Mucosa of descending colon (tissue), 3 donors: ENCODE results near the gene FBXL20. TPM values are rescaled to one million over a fixed set of nuclear protein-coding genes. Genes with fewer than 3 reads are reported as not detected.
"Not testable (repeated sequence)": the region's sequence is repeated elsewhere in the genome, so short reads cannot be mapped to it uniquely, and the experiment has no call there.

Experiments used
- ATAC-seq: fragments of 200-7000 bp; cut with Tn5 transposase; one replicate; pipeline ENCODE4 v1.9.1; 2020; ENCODE audit warnings: mild to moderate bottlenecking, moderate library complexity
- DNase-seq, 3 donors: peaks; one replicate each; pipeline ENCODE4 v3.0.0-alpha.2; 2020
- H3K36me3 ChIP-seq: fragments of 200-600 bp; one replicate; pipeline ENCODE4 v1.8.0; 2021; ENCODE audit warnings: low read depth, mild to moderate bottlenecking
- H3K4me1 ChIP-seq: fragments of 200-600 bp; one replicate; pipeline ENCODE4 v1.8.0; 2021; ENCODE audit warnings: low read depth, mild to moderate bottlenecking
- H3K4me3 ChIP-seq: fragments of 200-600 bp; one replicate; pipeline ENCODE4 v1.8.0; 2021; ENCODE audit warnings: mild to moderate bottlenecking
- H3K9me3 ChIP-seq: fragments of 200-600 bp; one replicate; pipeline ENCODE4 v1.8.0; 2021; ENCODE audit warnings: mild to moderate bottlenecking
- CTCF ChIP-seq: fragments of 200-600 bp; IDR thresholded peaks from one replicate; pipeline ENCODE4 v1.8.0; 2022; ENCODE audit warnings: antibody characterized with exemption, mild to moderate bottlenecking
- intact Hi-C, 2 donors: fragments of 100-400 bp; cut with DNase I in 1 of 2; cut with micrococcal nuclease in 1 of 2; formaldehyde crosslinking; loops; one replicate each; pipeline versions ENCODE4 v1.11.0 to v1.11.1; 2022; cut with DNase I, micrococcal nuclease
- total RNA-seq, 3 donors: library from RNA; stranded (reverse); fragmentation: NEBNext Ultra II Directional in 2 of 3; extraction: Animal tissue kit (Norgen Biotek cat#: 25700) in 2 of 3; gene quantifications; one replicate each; pipeline versions ENCODE4 v1.2.1 to v1.2.4, GENCODE V29; 2021 to 2023
- donor health status: DM: no; HTN: no; CAD: no; lungs with moderate emphysema.
- donor health status: DM: no; HTN: no; CAD: no.
- donor health status: DM: no; HTN: yes; CAD: no.

FBXL20 gene
- total RNA-seq, 3 donors from 2014 or later = 16.6 to 29.2 (median 28.9) TPM

DNA sequence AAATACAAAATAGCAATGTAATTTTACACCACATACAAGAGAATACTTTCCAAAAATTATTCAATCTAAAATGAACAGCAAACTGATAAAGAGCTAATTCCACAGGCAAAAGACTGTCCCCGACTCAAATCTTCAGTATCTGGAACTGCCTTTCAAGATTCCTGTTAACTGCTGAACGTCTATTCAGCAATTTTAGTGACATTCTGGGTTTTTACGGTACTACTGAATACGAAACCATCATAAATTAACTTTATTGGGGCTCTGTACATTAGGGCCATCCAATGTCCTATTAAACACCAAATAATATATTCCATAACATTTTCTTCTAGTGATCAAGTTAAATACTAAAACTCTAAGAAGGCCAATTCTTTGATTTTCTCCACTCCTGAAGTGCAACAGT, 1.6 kb downstream of the FBXL20 start:
- H3K4me1 ChIP-seq = peaks cover 17% of the 10 kb centered on the region
- H3K4me3 ChIP-seq = no peak overlapping the region
- no peaks in the 10 kb centered on the region for H3K36me3 ChIP-seq
- TF ChIP-seq CTCF = no peak
- DNase-seq (no peak), ATAC-seq (no peak)
- no peaks in the 10 kb centered on the region for H3K9me3 ChIP-seq
- intact Hi-C loops = loop anchor here in 1 of 2 donors (10.0 kb wide), 1 partner anchor 115 kb away; no protein-coding TSS in a partner anchor

- Histone ChIP-seq H3K4me3 (no peak overlapping the region), H3K4me1 (peaks cover under 1% of the 10 kb centered on the region), H3K36me3 (no peaks in the 10 kb centered on the region), H3K9me3 (no peaks in the 10 kb centered on the region)
- no peak for TF ChIP-seq CTCF
- intact Hi-C loops = no loop called here
- no peak for DNase-seq
- ATAC-seq = no peak
Measured at GRCh38 chr17:39393736-39394135, 7.7 kb downstream of the FBXL20 start.

- intact Hi-C loops = no loop called here
- ATAC-seq = no peak
Measured at GRCh38 chr17:39391448-39391847, 10.0 kb downstream of the FBXL20 start.

GRCh38 chr17:39385040-39385439, 16.4 kb downstream of the FBXL20 start:
- intact Hi-C loops = no loop called here
- H3K9me3 ChIP-seq = no peaks in the 10 kb centered on the region
- no peaks in the 10 kb centered on the region for H3K36me3 ChIP-seq
- no peak for TF ChIP-seq CTCF
- DNase-seq = no peak
- no peaks in the 10 kb centered on the region for H3K4me1 ChIP-seq
- ATAC-seq = no peak
- H3K4me3 ChIP-seq = no peak overlapping the region

More at GRCh38 chr17:39391448-39391847, 10.0 kb downstream of the FBXL20 start:
- H3K4me1 ChIP-seq = no peaks in the 10 kb centered on the region
- TF ChIP-seq CTCF = no peak
- H3K36me3 ChIP-seq = no peaks in the 10 kb centered on the region
- no peak for DNase-seq
- no peaks in the 10 kb centered on the region for H3K9me3 ChIP-seq
- no peak overlapping the region for H3K4me3 ChIP-seq

GRCh38 chr17:39380144-39380543, 21.3 kb downstream of the FBXL20 start:
- no peak for TF ChIP-seq CTCF
- H3K9me3 ChIP-seq = no peaks in the 10 kb centered on the region
- no peaks in the 10 kb centered on the region for H3K36me3 ChIP-seq
- H3K4me1 ChIP-seq = no peaks in the 10 kb centered on the region
- no peak overlapping the region for H3K4me3 ChIP-seq
- intact Hi-C loops = no loop called here
- no peak for DNase-seq
- no peak for ATAC-seq

DNA sequence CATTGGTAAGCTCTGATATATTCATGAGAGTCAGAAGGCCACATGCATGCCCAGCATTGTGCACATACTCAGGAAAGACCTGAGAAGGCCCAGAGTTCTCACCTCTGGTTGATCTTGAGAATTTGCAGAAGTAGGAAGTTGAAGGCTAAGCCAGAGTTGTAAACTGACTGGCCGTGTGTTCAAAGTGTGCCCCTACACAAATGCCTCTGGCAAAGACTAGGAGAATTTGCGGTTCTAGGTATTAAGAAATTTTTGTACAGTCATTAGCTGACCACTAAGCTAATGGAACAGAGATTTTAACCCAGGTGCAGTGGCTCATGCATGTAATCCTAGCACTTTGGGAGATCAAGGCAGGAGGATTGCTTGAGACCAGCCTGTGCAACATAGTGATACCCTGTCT, 25.0 kb downstream of the FBXL20 start:
- DNase-seq = no peak
- Histone ChIP-seq H3K4me1 (no peaks in the 10 kb centered on the region), H3K36me3 (no peaks in the 10 kb centered on the region), H3K9me3 (no peaks in the 10 kb centered on the region), H3K4me3 (no peak overlapping the region)
- TF ChIP-seq CTCF = no peak
- intact Hi-C loops = no loop called here
- ATAC-seq = no peak

GRCh38 chr17:39367805-39368204, 33.6 kb downstream of the FBXL20 start:
- not testable (repeated sequence) for ATAC-seq

More at GRCh38 chr17:39367805-39368204, 33.6 kb downstream of the FBXL20 start:
- DNase-seq, H3K9me3 ChIP-seq, H3K4me1 ChIP-seq, H3K4me3 ChIP-seq, H3K36me3 ChIP-seq, intact Hi-C loops: not testable (repeated sequence)
